Endothelial cell (in vitro differentiated cells): ENCODE measurements around the gene TPH1. TPM values are rescaled to one million over a fixed set of nuclear protein-coding genes. Genes with fewer than 3 reads are reported as not detected.

Source experiments
- DNase-seq: peaks from one replicate; pipeline ENCODE4 v3.0.0; 2021; ENCODE audit warnings: low spot score
- H3K27ac Mint-ChIP-seq: one replicate; pipeline ENCODE4 v1.8.0; 2021; ENCODE audit warnings: mixed read lengths, inconsistent platforms; ENCODE audit not compliant: unreplicated experiment
- H3K27me3 Mint-ChIP-seq: one replicate; pipeline ENCODE4 v1.8.0; 2021; ENCODE audit warnings: mild to moderate bottlenecking, moderate library complexity, mixed read lengths, inconsistent platforms; ENCODE audit not compliant: unreplicated experiment
- H3K36me3 Mint-ChIP-seq: one replicate; pipeline ENCODE4 v1.8.0; 2021; ENCODE audit warnings: mild to moderate bottlenecking, low read depth, mixed read lengths, inconsistent platforms; ENCODE audit not compliant: unreplicated experiment
- H3K4me1 Mint-ChIP-seq: one replicate; pipeline ENCODE4 v1.8.0; 2021; ENCODE audit warnings: mild to moderate bottlenecking, mixed read lengths, inconsistent platforms; ENCODE audit not compliant: unreplicated experiment
- H3K4me3 Mint-ChIP-seq: one replicate; pipeline ENCODE4 v1.8.0; 2021; ENCODE audit warnings: mild to moderate bottlenecking, mixed read lengths, inconsistent platforms; ENCODE audit not compliant: unreplicated experiment
- H3K9me3 Mint-ChIP-seq: one replicate; pipeline ENCODE4 v1.8.0; 2021; ENCODE audit warnings: mixed read lengths, inconsistent platforms; ENCODE audit not compliant: unreplicated experiment
- CTCF ChIP-seq: fragments of 200-600 bp; sonication (generic); IDR thresholded peaks from one replicate; pipeline ENCODE4 v1.5.0; 2021; ENCODE audit warnings: antibody characterized with exemption; ENCODE audit not compliant: unreplicated experiment
- total RNA-seq: library from RNA; stranded (reverse); fragmentation: NEBNext Ultra II Directional; extraction: Animal tissue kit (Norgen Biotek cat#: 25700); gene quantifications from one replicate; pipeline ENCODE4 v1.2.1, GENCODE V29; 2021; ENCODE audit not compliant: unreplicated experiment

TPH1 gene
- total RNA-seq, 1 donor from 2014 or later: 0.38 TPM

- no peaks in the 10 kb centered on the region for H3K9me3 Mint-ChIP-seq
- H3K36me3 Mint-ChIP-seq: peaks cover 8% of the 10 kb centered on the region
- DNase-seq: no peak
- H3K27ac Mint-ChIP-seq: no peak overlapping the region
- H3K27me3 Mint-ChIP-seq: peaks cover 6% of the 10 kb centered on the region
- H3K4me3 Mint-ChIP-seq: no peak overlapping the region
- peaks cover 17% of the 10 kb centered on the region for H3K4me1 Mint-ChIP-seq
- TF ChIP-seq CTCF: no peak
Measured at GRCh38 chr11:18014876-18015275, 31.2 kb downstream of the TPH1 start.

- DNase-seq: no peak
- Mint-ChIP-seq H3K27me3 (peaks cover 6% of the 10 kb centered on the region), H3K27ac (peak overlapping the region; percentile 86), H3K4me3 (peak overlapping the region; percentile 97), H3K36me3 (peaks cover 8% of the 10 kb centered on the region), H3K4me1 (peaks cover 17% of the 10 kb centered on the region), H3K9me3 (no peaks in the 10 kb centered on the region)
- no peak for TF ChIP-seq CTCF
Measured at GRCh38 chr11:18013790-18014507, 32.1 kb downstream of the TPH1 start.

- H3K36me3 Mint-ChIP-seq: peaks cover 8% of the 10 kb centered on the region
- TF ChIP-seq CTCF: no peak
- H3K4me1 Mint-ChIP-seq: peaks cover 17% of the 10 kb centered on the region
- peak within 1 kb of the TSS; percentile 97 for H3K4me3 Mint-ChIP-seq
- H3K27ac Mint-ChIP-seq: peak within 1 kb of the TSS; percentile 86
- DNase-seq: peak; percentile 85
- H3K9me3 Mint-ChIP-seq: no peaks in the 10 kb centered on the region
- H3K27me3 Mint-ChIP-seq: peaks cover 6% of the 10 kb centered on the region
Measured at GRCh38 chr11:18012906-18013781, 32.9 kb downstream of the TPH1 start, which contains the start of gene SERGEF. Gene SERGEF (minus strand): TSS chr11:18013047. CDS start chr11:18013010, 37 bp downstream.

- TF ChIP-seq CTCF: no peak
- H3K4me3 Mint-ChIP-seq: peak overlapping the region; percentile 96
- DNase-seq: no peak
- peak overlapping the region; percentile 62 for H3K27ac Mint-ChIP-seq
- peaks cover 17% of the 10 kb centered on the region for H3K4me1 Mint-ChIP-seq
- H3K36me3 Mint-ChIP-seq: peaks cover 8% of the 10 kb centered on the region
- H3K27me3 Mint-ChIP-seq: peaks cover 6% of the 10 kb centered on the region
- no peaks in the 10 kb centered on the region for H3K9me3 Mint-ChIP-seq
Measured at GRCh38 chr11:18012122-18012905, 33.8 kb downstream of the TPH1 start.
